ENCODE results near the gene PSD4. TPM values are rescaled to one million over a fixed set of nuclear protein-coding genes. Genes with fewer than 3 reads are reported as not detected.

Gene PSD4
- total RNA-seq, 1 experiment from 2014 or later = 46.6 TPM

DNA sequence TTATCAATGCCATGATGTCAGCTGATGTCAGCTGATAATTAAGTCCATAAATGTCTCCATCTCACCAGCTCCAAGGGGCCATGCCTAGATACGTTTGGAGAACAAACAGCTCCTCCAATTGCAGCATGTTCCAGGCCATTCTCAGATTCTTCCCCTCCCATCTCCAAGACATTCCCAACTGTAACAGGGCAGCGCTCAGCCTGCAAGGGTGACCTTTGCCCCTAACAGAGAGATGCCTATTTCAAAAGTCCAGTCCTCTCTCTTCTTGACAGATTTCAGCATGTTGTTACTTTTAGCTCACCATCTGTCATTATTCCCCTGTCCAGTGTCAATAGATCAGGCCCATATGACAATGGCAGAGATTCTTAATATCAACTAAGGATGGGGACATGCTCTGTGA is 9.9 kb downstream of the PSD4 start:
- no peak overlapping the region for H2AFZ ChIP-seq (ENCODE audit: low read length)
- no peak overlapping the region for H3K4me3 ChIP-seq (ENCODE audit: low read length)
- no peaks in the 10 kb centered on the region for H3K79me2 ChIP-seq (ENCODE audit: low read length)
- H3K4me1 ChIP-seq (ENCODE audit: insufficient read depth, low read length) = no peaks in the 10 kb centered on the region
- no peaks in the 10 kb centered on the region for H4K20me1 ChIP-seq (ENCODE audit: low read length)
- H3K9me3 ChIP-seq (ENCODE audit: low read length) = no peaks in the 10 kb centered on the region
- no peaks in the 10 kb centered on the region for H3F3A ChIP-seq (ENCODE audit: low read length, unreplicated experiment)
- BruUV-seq (replicated peaks) = no TSS peak
- intact Hi-C loops (cut with micrococcal nuclease) = no loop called here
- ChIA-PET CTCF (no interaction called here), POLR2A (ENCODE audit: unreplicated experiment) (no interaction called here)
- TF ChIP-seq EZH2 (IDR thresholded peaks at IDR 0.05; ENCODE audit: low read length, unreplicated experiment) (no peak), EZH2phosphoT487 (IDR thresholded peaks at IDR 0.05; ENCODE audit: borderline replicate concordance, low read length) (no peak)
- TF ChIP-seq, protein P1, sequence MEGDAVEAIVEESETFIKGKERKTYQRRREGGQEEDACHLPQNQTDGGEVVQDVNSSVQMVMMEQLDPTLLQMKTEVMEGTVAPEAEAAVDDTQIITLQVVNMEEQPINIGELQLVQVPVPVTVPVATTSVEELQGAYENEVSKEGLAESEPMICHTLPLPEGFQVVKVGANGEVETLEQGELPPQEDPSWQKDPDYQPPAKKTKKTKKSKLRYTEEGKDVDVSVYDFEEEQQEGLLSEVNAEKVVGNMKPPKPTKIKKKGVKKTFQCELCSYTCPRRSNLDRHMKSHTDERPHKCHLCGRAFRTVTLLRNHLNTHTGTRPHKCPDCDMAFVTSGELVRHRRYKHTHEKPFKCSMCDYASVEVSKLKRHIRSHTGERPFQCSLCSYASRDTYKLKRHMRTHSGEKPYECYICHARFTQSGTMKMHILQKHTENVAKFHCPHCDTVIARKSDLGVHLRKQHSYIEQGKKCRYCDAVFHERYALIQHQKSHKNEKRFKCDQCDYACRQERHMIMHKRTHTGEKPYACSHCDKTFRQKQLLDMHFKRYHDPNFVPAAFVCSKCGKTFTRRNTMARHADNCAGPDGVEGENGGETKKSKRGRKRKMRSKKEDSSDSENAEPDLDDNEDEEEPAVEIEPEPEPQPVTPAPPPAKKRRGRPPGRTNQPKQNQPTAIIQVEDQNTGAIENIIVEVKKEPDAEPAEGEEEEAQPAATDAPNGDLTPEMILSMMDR (conservative IDR thresholded peaks at IDR 0.05; ENCODE audit: low read depth, low read length) = no peak
- H3K36me3 ChIP-seq (ENCODE audit: low read depth, low read length) = no peaks in the 10 kb centered on the region
- no peak overlapping the region for H3K27ac ChIP-seq (ENCODE audit: low read length)
- no peaks in the 10 kb centered on the region for H3K27me3 ChIP-seq (ENCODE audit: low read length)
- H3K9ac ChIP-seq (ENCODE audit: low read length) = no peak overlapping the region
- DNase-seq (no peak), ATAC-seq (no peak)
- no peaks in the 10 kb centered on the region for H3K9me2 ChIP-seq (replicated peaks; ENCODE audit: low read length)
- no peak overlapping the region for H3K4me2 ChIP-seq (ENCODE audit: low read length)

DNA sequence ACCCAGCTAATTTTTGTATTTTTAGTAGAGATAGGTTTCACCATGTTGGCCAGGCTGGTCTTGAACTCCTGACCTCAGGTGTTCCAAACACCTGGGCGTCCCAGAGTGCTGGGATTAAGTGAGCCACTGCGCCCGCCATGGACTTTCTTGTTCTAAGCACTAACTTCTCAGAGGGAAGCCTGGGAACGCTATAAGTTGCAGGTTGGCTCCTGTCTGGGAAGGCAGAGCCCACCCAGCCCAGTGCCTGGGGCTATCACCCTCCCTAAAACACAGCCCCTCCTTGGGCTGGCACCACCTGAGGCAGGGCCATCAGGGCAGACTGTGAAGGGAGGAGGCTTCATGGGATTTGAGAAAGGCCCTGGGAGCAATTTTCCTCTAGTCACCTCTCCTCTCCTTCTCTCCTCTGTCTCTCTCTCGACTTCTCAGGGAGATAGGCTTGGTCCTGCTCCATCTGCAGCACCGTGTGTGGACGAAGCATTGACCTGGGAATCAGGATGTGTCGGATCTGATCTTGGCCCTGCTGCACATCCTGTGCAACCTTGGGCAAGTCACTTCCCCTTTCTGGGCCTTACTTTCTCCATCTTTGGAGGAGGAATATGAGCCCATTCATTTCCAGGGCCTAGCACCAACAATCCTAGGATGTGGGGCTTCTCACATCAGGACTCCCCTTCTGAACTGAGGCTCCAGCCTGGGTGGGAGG is 10.9 kb downstream of the PSD4 start:
- no peaks in the 10 kb centered on the region for H3K9me2 ChIP-seq (replicated peaks; ENCODE audit: low read length)
- no peak for ATAC-seq
- ChIA-PET POLR2A (ENCODE audit: unreplicated experiment) (interaction anchor here (0.6 kb wide), 1 partner anchor 731 kb away, joined by 3 read pairs; no protein-coding TSS in a partner anchor), CTCF (no interaction called here)
- intact Hi-C loops (cut with micrococcal nuclease) = no loop called here
- DNase-seq = no peak
- H3K27me3 ChIP-seq (ENCODE audit: low read length) = no peaks in the 10 kb centered on the region
- H2AFZ ChIP-seq (ENCODE audit: low read length) = no peak overlapping the region
- H3K27ac ChIP-seq (ENCODE audit: low read length) = no peak overlapping the region
- H3K79me2 ChIP-seq (ENCODE audit: low read length) = no peaks in the 10 kb centered on the region
- BruUV-seq (replicated peaks) = no TSS peak
- no peaks in the 10 kb centered on the region for H3K4me1 ChIP-seq (ENCODE audit: insufficient read depth, low read length)
- no peak for TF ChIP-seq EZH2 (IDR thresholded peaks at IDR 0.05; ENCODE audit: low read length, unreplicated experiment)
- TF ChIP-seq, protein P1 (conservative IDR thresholded peaks at IDR 0.05; ENCODE audit: low read depth, low read length) = no peak
- no peak for TF ChIP-seq EZH2phosphoT487 (IDR thresholded peaks at IDR 0.05; ENCODE audit: borderline replicate concordance, low read length)
- H3K9ac ChIP-seq (ENCODE audit: low read length) = no peak overlapping the region
- no peak overlapping the region for H3K4me3 ChIP-seq (ENCODE audit: low read length)
- H3K36me3 ChIP-seq (ENCODE audit: low read depth, low read length) = no peaks in the 10 kb centered on the region
- no peaks in the 10 kb centered on the region for H3F3A ChIP-seq (ENCODE audit: low read length, unreplicated experiment)
- no peaks in the 10 kb centered on the region for H3K9me3 ChIP-seq (ENCODE audit: low read length)
- H4K20me1 ChIP-seq (ENCODE audit: low read length) = no peaks in the 10 kb centered on the region
- H3K4me2 ChIP-seq (ENCODE audit: low read length) = no peak overlapping the region

DNA sequence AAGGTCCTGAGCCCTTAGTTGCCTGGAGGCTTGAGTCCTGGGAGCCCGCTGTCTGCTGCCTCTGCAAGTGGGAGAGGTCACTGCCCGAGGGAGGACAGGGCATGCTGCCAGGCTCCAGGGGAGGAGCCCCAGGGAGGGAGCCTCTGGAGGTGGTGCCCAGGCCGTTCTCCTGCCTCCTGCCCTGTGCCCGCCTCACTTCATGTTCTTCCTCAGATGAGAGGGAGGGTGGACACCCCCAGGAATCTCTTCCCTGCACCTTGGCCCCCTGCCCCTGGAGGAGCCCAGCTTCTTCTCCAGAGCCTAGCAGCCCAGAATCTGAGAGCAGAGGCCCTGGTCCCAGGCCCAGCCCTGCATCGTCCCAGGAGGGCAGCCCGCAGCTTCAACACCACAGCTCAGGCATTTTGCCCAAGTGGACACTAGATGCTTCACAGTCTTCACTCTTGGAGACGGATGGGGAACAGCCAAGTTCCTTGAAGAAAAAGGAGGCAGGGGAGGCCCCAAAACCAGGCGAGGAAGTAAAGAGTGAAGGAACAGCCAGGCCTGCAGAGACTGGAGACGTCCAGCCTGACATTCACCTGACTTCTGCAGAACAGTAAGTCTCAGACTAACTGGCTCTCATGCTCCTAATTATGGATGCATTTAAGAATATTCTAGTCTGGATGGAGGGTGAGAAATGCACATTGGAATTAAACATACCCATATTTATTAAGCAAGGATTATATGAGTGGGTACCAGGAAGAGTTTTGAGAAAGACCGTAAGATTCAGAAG is 12.1 kb downstream of the PSD4 start:
- POLR2A ChIA-PET (ENCODE audit: unreplicated experiment) = no interaction called here
- DNase-seq = no peak

More for the DNA sequence above, 12.1 kb downstream of the PSD4 start:
- no peaks in the 10 kb centered on the region for H3K79me2 ChIP-seq (ENCODE audit: low read length)
- no peak overlapping the region for H2AFZ ChIP-seq (ENCODE audit: low read length)
- BruUV-seq (replicated peaks) = no TSS peak
- intact Hi-C loops (cut with micrococcal nuclease) = no loop called here
- H3K4me1 ChIP-seq (ENCODE audit: insufficient read depth, low read length) = no peaks in the 10 kb centered on the region
- H3K27ac ChIP-seq (ENCODE audit: low read length) = no peak overlapping the region
- no peak overlapping the region for H3K4me3 ChIP-seq (ENCODE audit: low read length)
- TF ChIP-seq, protein P1 (conservative IDR thresholded peaks at IDR 0.05; ENCODE audit: low read depth, low read length) = no peak
- TF ChIP-seq EZH2phosphoT487 (IDR thresholded peaks at IDR 0.05; ENCODE audit: borderline replicate concordance, low read length) (no peak), EZH2 (IDR thresholded peaks at IDR 0.05; ENCODE audit: low read length, unreplicated experiment) (no peak)
- no peak for ATAC-seq
- H3K9me3 ChIP-seq (ENCODE audit: low read length) = no peaks in the 10 kb centered on the region
- no peaks in the 10 kb centered on the region for H3F3A ChIP-seq (ENCODE audit: low read length, unreplicated experiment)
- no peaks in the 10 kb centered on the region for H3K27me3 ChIP-seq (ENCODE audit: low read length)
- no peaks in the 10 kb centered on the region for H4K20me1 ChIP-seq (ENCODE audit: low read length)
- no peaks in the 10 kb centered on the region for H3K9me2 ChIP-seq (replicated peaks; ENCODE audit: low read length)
- no peak overlapping the region for H3K4me2 ChIP-seq (ENCODE audit: low read length)
- no peak overlapping the region for H3K9ac ChIP-seq (ENCODE audit: low read length)
- CTCF ChIA-PET = no interaction called here
- no peaks in the 10 kb centered on the region for H3K36me3 ChIP-seq (ENCODE audit: low read depth, low read length)

Measured in PC-3 (cell line).